Transverse colon (tissue), 4 donors: Measurements from ENCODE around the gene TMEM201. TPM values are rescaled to one million over a fixed set of nuclear protein-coding genes. Genes with fewer than 3 reads are reported as not detected.

Source experiments
- DNase-seq: peaks from one replicate; pipeline ENCODE4 v3.0.0-alpha.2; 2019
- H3K27ac ChIP-seq, 4 donors: fragments of 200-600 bp; sonication (generic); 2 replicates each; pipeline ENCODE4 v1.5.1; 2016 to 2018; ENCODE audit warnings: inconsistent platforms in 4 of 4
- H3K27me3 ChIP-seq: fragments of 200-600 bp; sonication (generic); 2 replicates; pipeline ENCODE4 v1.5.1; 2017; ENCODE audit warnings: inconsistent platforms
- H3K36me3 ChIP-seq, 4 donors: fragments of 200-600 bp; sonication (generic); 2 replicates each; pipeline ENCODE4 v1.5.1; 2017 to 2019; ENCODE audit warnings: inconsistent platforms in 4 of 4
- H3K4me1 ChIP-seq, 4 donors: fragments of 200-600 bp; sonication (generic); 2 replicates each; pipeline ENCODE4 v1.5.1; 2017 to 2020; ENCODE audit warnings: inconsistent platforms in 4 of 4
- H3K4me3 ChIP-seq, 4 donors: fragments of 200-600 bp; sonication (generic); 1 replicate in 1 of 4; 2 replicates in 3 of 4; pipeline versions ENCODE4 v1.5.1 to v1.6.1; 2017 to 2019; ENCODE audit warnings: inconsistent platforms in 4 of 4
- H3K9me3 ChIP-seq, 2 donors: fragments of 200-600 bp; sonication (generic); 2 replicates each; pipeline ENCODE4 v1.5.1; 2017 to 2019; ENCODE audit warnings: inconsistent platforms in 2 of 2
- CTCF ChIP-seq, 5 experiments: fragments of 200-600 bp in 3 of 5; fragments of 450-650 bp in 2 of 5; sonication (generic) in 3 of 5; IDR thresholded peaks; 1 replicate in 2 of 5; 2 replicates in 3 of 5; pipeline ENCODE4 v1.5.1; 2016 to 2017; ENCODE audit warnings: antibody characterized with exemption in 5 of 5, inconsistent platforms in 3 of 5, mild to moderate bottlenecking in 2 of 5, moderate library complexity in 1 of 5
- EP300 ChIP-seq: sonication (generic); formaldehyde crosslinking; IDR thresholded peaks from one replicate; pipeline ENCODE4 v1.6.1; 2017; ENCODE audit warnings: antibody characterized with exemption, low read depth
- POLR2A ChIP-seq: fragments of 450-650 bp; IDR thresholded peaks from one replicate; pipeline ENCODE4 v1.6.1; 2016; ENCODE audit warnings: antibody characterized with exemption, mild to moderate bottlenecking, moderate library complexity
- POLR2AphosphoS5 ChIP-seq, 3 donors: sonication (generic); formaldehyde crosslinking; IDR thresholded peaks; one replicate each; pipeline ENCODE4 v1.6.1; 2016; ENCODE audit warnings: antibody characterized with exemption in 3 of 3
- WGBS, 2 donors: methylation state at CpG; one replicate each; pipeline ENCODE4 v1.1.5; 2018; ENCODE audit warnings: low coverage in 1 of 2; 5-methylcytosine and 5-hydroxymethylcytosine counted together
- in situ Hi-C, 4 donors: fragments of 200-750 bp; cut with MboI; loops; one replicate each; pipeline versions ENCODE4 v1.15.0 to v1.15.1; 2017; ENCODE audit warnings: low sequenced_read_pairs in 3 of 4, low pct_ligation_motif_present in 1 of 4, low pct_unique_long_range_greater_than_20kb in 1 of 4
- intact Hi-C: fragments of 100-400 bp; cut with DNase I; formaldehyde crosslinking; loops from one replicate; pipeline ENCODE4 v1.15.1; 2023; ENCODE audit warnings: low total_unique reads
- total RNA-seq, 4 donors: library from RNA; depleted of rRNA; stranded (reverse); fragments of >200 nt; gene quantifications; one replicate each; pipeline ENCODE4 v1.1.0, GENCODE V29; 2016

The TMEM201 gene
- total RNA-seq, 4 donors from 2014 or later = 2.6 to 19.7 (median 6.0) TPM

- no peaks in the 10 kb centered on the region for H3K27me3 ChIP-seq
- TF ChIP-seq POLR2AphosphoS5 (IDR thresholded peaks at IDR 0.05) (no peak), POLR2A (no peak), EP300 (no peak), CTCF (IDR thresholded peaks at IDR 0.05) (no peak)
- WGBS, 2 donors = 96% methylated on average over 14 of the region's 14 CpGs; no CpG with 5 or more reads in 1 of the 2 donors
- intact Hi-C loops (no loop called here), in situ Hi-C loops (no loop called here)
- DNase-seq = no peak
- no peak overlapping the region for H3K4me3 ChIP-seq
- no peak overlapping the region for H3K27ac ChIP-seq
- H3K4me1 ChIP-seq = peaks cover 0 to 16% (median 9%) of the 10 kb centered on the region in 4 donors
- H3K9me3 ChIP-seq = no peaks in the 10 kb centered on the region
- peaks cover 0 to 14% (median 0%) of the 10 kb centered on the region in 4 donors for H3K36me3 ChIP-seq
Observed at GRCh38 chr1:9597361-9598315, 8.9 kb downstream of the TMEM201 start.

GRCh38 chr1:9598316-9598700, 9.6 kb downstream of the TMEM201 start:
- intact Hi-C loops (no loop called here), in situ Hi-C loops (no loop called here)
- H3K27me3 ChIP-seq = no peaks in the 10 kb centered on the region
- no peak overlapping the region for H3K4me3 ChIP-seq
- peaks cover 0 to 9% (median 4%) of the 10 kb centered on the region in 4 donors for H3K4me1 ChIP-seq
- no peaks in the 10 kb centered on the region for H3K9me3 ChIP-seq
- DNase-seq = no peak
- 90% methylated on average over 6 to 18 of the region's 18 CpGs for WGBS, 2 donors
- TF ChIP-seq POLR2A = no peak
- no peak for TF ChIP-seq EP300
- TF ChIP-seq POLR2AphosphoS5 (IDR thresholded peaks at IDR 0.05) = no peak
- TF ChIP-seq CTCF (IDR thresholded peaks at IDR 0.05) = no peak
- peaks cover 0 to 14% (median 0%) of the 10 kb centered on the region in 4 donors for H3K36me3 ChIP-seq
- no peak overlapping the region for H3K27ac ChIP-seq

GRCh38 chr1:9599741-9600140, 11.0 kb downstream of the TMEM201 start:
- intact Hi-C loops = no loop called here
- H3K9me3 ChIP-seq = no peaks in the 10 kb centered on the region
- peaks cover 0 to 3% (median 0%) of the 10 kb centered on the region in 4 donors for H3K4me1 ChIP-seq
- DNase-seq = no peak
- TF ChIP-seq POLR2AphosphoS5 (IDR thresholded peaks at IDR 0.05) (no peak), POLR2A (no peak), CTCF (IDR thresholded peaks at IDR 0.05) (no peak), EP300 (no peak)
- no peak overlapping the region for H3K4me3 ChIP-seq
- 93 to 98% methylated on average over 7 to 10 of the region's 10 CpGs for WGBS, 2 donors
- no peak overlapping the region for H3K27ac ChIP-seq
- in situ Hi-C loops = no loop called here
- no peaks in the 10 kb centered on the region for H3K27me3 ChIP-seq
- H3K36me3 ChIP-seq = peaks cover 0 to 14% (median 0%) of the 10 kb centered on the region in 4 donors

GRCh38 chr1:9600861-9601834, 12.4 kb downstream of the TMEM201 start:
- TF ChIP-seq POLR2A = no peak
- no peak for TF ChIP-seq EP300
- TF ChIP-seq POLR2AphosphoS5 (IDR thresholded peaks at IDR 0.05) = no peak
- no peak for TF ChIP-seq CTCF (IDR thresholded peaks at IDR 0.05)
- H3K36me3 ChIP-seq = peaks cover 0 to 14% (median 0%) of the 10 kb centered on the region in 4 donors
- no peaks in the 10 kb centered on the region for H3K27me3 ChIP-seq
- no peaks in the 10 kb centered on the region for H3K9me3 ChIP-seq
- H3K27ac ChIP-seq = no peak overlapping the region
- H3K4me3 ChIP-seq = no peak overlapping the region
- intact Hi-C loops = no loop called here
- H3K4me1 ChIP-seq = peaks cover 0 to under 1% (median 0%) of the 10 kb centered on the region in 4 donors
- in situ Hi-C loops = no loop called here
- DNase-seq = no peak
- 74 to 90% methylated on average over 8 to 38 of the region's 39 CpGs for WGBS, 2 donors
